HEK293 (cell line): Measurements from ENCODE around the gene RMND5B.
A peak's percentile ranks its signal among the peaks of the same experiment; 100 is the strongest.

ENCODE experiments used
- CTCF ChIA-PET: fragments of 350-600 bp; formaldehyde crosslinking; extraction: SDS; loops from one replicate; lab custom pipeline; 2021; ENCODE audit warnings: antibody characterized with exemption; lab: Yijun Ruan, JAX
- POLR2A ChIA-PET: fragments of 300-600 bp; formaldehyde crosslinking; extraction: SDS; loops from one replicate; lab custom pipeline; 2020; ENCODE audit warnings: antibody characterized with exemption, inconsistent platforms; lab: Yijun Ruan, JAX
- H3K27ac ChIP-seq: fragments of 200-500 bp; sonication (Bioruptor generic); 2 replicates; pipeline ENCODE4 v1.5.1; 2014; ENCODE audit warnings: low read depth, low read length, control low read depth, inconsistent platforms; ENCODE audit errors: extremely low read depth
- H3K36me3 ChIP-seq, 2 experiments: fragments of 200-500 bp in 1 of 2; sonication (Bioruptor generic) in 1 of 2; 1 replicate in 1 of 2; 2 replicates in 1 of 2; pipeline ENCODE4 v1.5.1; 2014 to 2017; ENCODE audit warnings: inconsistent platforms in 2 of 2, low read length in 2 of 2; ENCODE audit not compliant: control insufficient read depth in 2 of 2, insufficient read depth in 1 of 2
- H3K4me1 ChIP-seq: fragments of 200-500 bp; sonication (Bioruptor generic); 2 replicates; pipeline ENCODE4 v1.5.1; 2014; ENCODE audit warnings: mild to moderate bottlenecking, low read length, inconsistent platforms; ENCODE audit not compliant: control insufficient read depth, insufficient read depth
- H3K4me3 ChIP-seq: 2 replicates; pipeline ENCODE4 v1.5.1; 2011; ENCODE audit warnings: low read depth, mild to moderate bottlenecking, control low read depth, low read length, moderate library complexity
- H3K9me3 ChIP-seq: fragments of 200-500 bp; sonication (Bioruptor generic); 2 replicates; pipeline ENCODE4 v1.5.1; 2014; ENCODE audit warnings: low read depth, low read length, inconsistent platforms; ENCODE audit not compliant: control insufficient read depth, insufficient read depth
- FEZF1 ChIP-seq: fragments of 450-650 bp; formaldehyde crosslinking; IDR thresholded peaks from 2 replicates; pipeline ENCODE4 v1.5.1; 2016; ENCODE audit warnings: missing biosample characterization, missing genetic modification characterization
- GLIS1 ChIP-seq: fragments of 450-650 bp; formaldehyde crosslinking; IDR thresholded peaks from 2 replicates; pipeline ENCODE4 v1.5.1; 2016; ENCODE audit warnings: missing biosample characterization, missing genetic modification characterization
- SP2 ChIP-seq: fragments of 450-650 bp; formaldehyde crosslinking; IDR thresholded peaks from 2 replicates; pipeline ENCODE4 v1.5.1; 2016; ENCODE audit warnings: missing biosample characterization, missing genetic modification characterization
- ZEB2 ChIP-seq: fragments of 450-650 bp; formaldehyde crosslinking; IDR thresholded peaks from 2 replicates; pipeline ENCODE4 v1.5.1; 2016; ENCODE audit warnings: missing biosample characterization, missing genetic modification characterization
- ZIC2 ChIP-seq: fragments of 450-650 bp; formaldehyde crosslinking; IDR thresholded peaks from 2 replicates; pipeline ENCODE4 v1.5.1; 2016; ENCODE audit warnings: missing biosample characterization, missing genetic modification characterization
- ZNF2 ChIP-seq: fragments of 450-650 bp; formaldehyde crosslinking; IDR thresholded peaks from 2 replicates; pipeline ENCODE4 v1.5.1; 2016; ENCODE audit warnings: missing biosample characterization, missing genetic modification characterization
- ZNF423 ChIP-seq: fragments of 450-650 bp; formaldehyde crosslinking; IDR thresholded peaks from 2 replicates; pipeline ENCODE4 v1.5.1; 2016; ENCODE audit warnings: missing biosample characterization, missing genetic modification characterization
- ZNF610 ChIP-seq: fragments of 450-650 bp; formaldehyde crosslinking; IDR thresholded peaks from 2 replicates; pipeline ENCODE4 v1.5.1; 2016; ENCODE audit warnings: missing biosample characterization, missing genetic modification characterization, borderline replicate concordance
- ZNF623 ChIP-seq: fragments of 450-650 bp; formaldehyde crosslinking; IDR thresholded peaks from 2 replicates; pipeline ENCODE4 v1.5.1; 2016; ENCODE audit warnings: missing biosample characterization, missing genetic modification characterization
- ZNF701 ChIP-seq: fragments of 450-650 bp; formaldehyde crosslinking; IDR thresholded peaks from 2 replicates; pipeline ENCODE4 v1.5.1; 2016; ENCODE audit warnings: missing biosample characterization, missing genetic modification characterization
- TF ChIP-seq, protein P1 (sequence below): fragments of 450-650 bp; formaldehyde crosslinking; IDR thresholded peaks from 2 replicates; pipeline ENCODE4 v1.5.1; 2016; ENCODE audit warnings: missing biosample characterization, missing genetic modification characterization
- TF ChIP-seq, protein P2 (sequence below): fragments of 450-650 bp; formaldehyde crosslinking; IDR thresholded peaks from 2 replicates; pipeline ENCODE4 v1.5.1; 2016; ENCODE audit warnings: missing biosample characterization, missing genetic modification characterization
- TF ChIP-seq, protein P3 (sequence below): fragments of 450-650 bp; IDR thresholded peaks from 2 replicates; pipeline ENCODE4 v1.5.1; 2018; ENCODE audit warnings: missing biosample characterization, mild to moderate bottlenecking, missing genetic modification characterization
- TF ChIP-seq, protein P4 (sequence below): fragments of 450-650 bp; formaldehyde crosslinking; IDR thresholded peaks from 2 replicates; pipeline ENCODE4 v1.5.1; 2016; ENCODE audit warnings: missing biosample characterization, missing genetic modification characterization
- TF ChIP-seq, protein P5 (sequence below): fragments of 450-650 bp; formaldehyde crosslinking; IDR thresholded peaks from 2 replicates; pipeline ENCODE4 v1.5.1; 2016; ENCODE audit warnings: missing biosample characterization, missing genetic modification characterization

Gene RMND5B

GRCh38 chr5:178143246-178143645 is 12.4 kb downstream of the RMND5B start (continued):
- TF ChIP-seq, protein P1, sequence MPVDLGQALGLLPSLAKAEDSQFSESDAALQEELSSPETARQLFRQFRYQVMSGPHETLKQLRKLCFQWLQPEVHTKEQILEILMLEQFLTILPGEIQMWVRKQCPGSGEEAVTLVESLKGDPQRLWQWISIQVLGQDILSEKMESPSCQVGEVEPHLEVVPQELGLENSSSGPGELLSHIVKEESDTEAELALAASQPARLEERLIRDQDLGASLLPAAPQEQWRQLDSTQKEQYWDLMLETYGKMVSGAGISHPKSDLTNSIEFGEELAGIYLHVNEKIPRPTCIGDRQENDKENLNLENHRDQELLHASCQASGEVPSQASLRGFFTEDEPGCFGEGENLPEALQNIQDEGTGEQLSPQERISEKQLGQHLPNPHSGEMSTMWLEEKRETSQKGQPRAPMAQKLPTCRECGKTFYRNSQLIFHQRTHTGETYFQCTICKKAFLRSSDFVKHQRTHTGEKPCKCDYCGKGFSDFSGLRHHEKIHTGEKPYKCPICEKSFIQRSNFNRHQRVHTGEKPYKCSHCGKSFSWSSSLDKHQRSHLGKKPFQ, result no peak
- no peak for TF ChIP-seq ZNF610 (tag by site-specific recombination)

DNA sequence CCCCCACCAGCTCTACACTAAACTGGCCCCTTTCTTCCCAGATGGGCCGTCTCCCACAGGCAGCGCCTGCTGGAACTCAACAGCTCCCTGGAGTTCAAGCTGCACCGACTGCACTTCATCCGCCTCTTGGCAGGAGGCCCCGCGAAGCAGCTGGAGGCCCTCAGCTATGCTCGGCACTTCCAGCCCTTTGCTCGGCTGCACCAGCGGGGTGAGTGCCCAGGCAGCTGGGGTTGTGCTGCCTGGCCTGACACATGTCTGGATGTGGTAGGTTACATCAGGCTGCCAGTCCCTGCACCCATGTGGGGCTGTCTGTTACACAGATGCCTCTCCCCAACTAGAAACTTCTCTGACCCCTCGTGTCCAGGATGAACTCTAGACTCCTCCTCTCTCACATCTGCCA is 13.1 kb downstream of the RMND5B start:
- no peaks in the 10 kb centered on the region for H3K4me1 ChIP-seq
- H3K9me3 ChIP-seq, result no peaks in the 10 kb centered on the region
- POLR2A ChIA-PET, result interaction anchor here (1.2 to 2.1 kb wide), 3 partner anchors 10 to 68 kb away, joined by 3 to 8 read pairs (median 3); partner anchors contain the start of gene NHP2
- H3K4me3 ChIP-seq, result no peak overlapping the region
- peaks cover 54 to 87% of the 10 kb centered on the region in 2 experiments for H3K36me3 ChIP-seq
- no peak overlapping the region for H3K27ac ChIP-seq
- CTCF ChIA-PET, result interaction anchor here (0.6 to 13.3 kb wide), 5 partner anchors 22 to 69 kb away, joined by 3 to 204 read pairs (median 3); no protein-coding TSS in a partner anchor
- TF ChIP-seq GLIS1 (tag by site-specific recombination) (peak; percentile 91), FEZF1 (peak; percentile 35; the same call in 1 of the 2 replicates), ZNF423 (peak; percentile 69; the same call in 1 of the 2 replicates), ZIC2 (tag by site-specific recombination) (peak; percentile 100), ZNF701 (tag by site-specific recombination) (no peak), ZNF623 (tag by site-specific recombination) (no peak)
- TF ChIP-seq, protein P2, sequence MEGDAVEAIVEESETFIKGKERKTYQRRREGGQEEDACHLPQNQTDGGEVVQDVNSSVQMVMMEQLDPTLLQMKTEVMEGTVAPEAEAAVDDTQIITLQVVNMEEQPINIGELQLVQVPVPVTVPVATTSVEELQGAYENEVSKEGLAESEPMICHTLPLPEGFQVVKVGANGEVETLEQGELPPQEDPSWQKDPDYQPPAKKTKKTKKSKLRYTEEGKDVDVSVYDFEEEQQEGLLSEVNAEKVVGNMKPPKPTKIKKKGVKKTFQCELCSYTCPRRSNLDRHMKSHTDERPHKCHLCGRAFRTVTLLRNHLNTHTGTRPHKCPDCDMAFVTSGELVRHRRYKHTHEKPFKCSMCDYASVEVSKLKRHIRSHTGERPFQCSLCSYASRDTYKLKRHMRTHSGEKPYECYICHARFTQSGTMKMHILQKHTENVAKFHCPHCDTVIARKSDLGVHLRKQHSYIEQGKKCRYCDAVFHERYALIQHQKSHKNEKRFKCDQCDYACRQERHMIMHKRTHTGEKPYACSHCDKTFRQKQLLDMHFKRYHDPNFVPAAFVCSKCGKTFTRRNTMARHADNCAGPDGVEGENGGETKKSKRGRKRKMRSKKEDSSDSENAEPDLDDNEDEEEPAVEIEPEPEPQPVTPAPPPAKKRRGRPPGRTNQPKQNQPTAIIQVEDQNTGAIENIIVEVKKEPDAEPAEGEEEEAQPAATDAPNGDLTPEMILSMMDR (tag by site-specific recombination), result no peak
- TF ChIP-seq, protein P3, sequence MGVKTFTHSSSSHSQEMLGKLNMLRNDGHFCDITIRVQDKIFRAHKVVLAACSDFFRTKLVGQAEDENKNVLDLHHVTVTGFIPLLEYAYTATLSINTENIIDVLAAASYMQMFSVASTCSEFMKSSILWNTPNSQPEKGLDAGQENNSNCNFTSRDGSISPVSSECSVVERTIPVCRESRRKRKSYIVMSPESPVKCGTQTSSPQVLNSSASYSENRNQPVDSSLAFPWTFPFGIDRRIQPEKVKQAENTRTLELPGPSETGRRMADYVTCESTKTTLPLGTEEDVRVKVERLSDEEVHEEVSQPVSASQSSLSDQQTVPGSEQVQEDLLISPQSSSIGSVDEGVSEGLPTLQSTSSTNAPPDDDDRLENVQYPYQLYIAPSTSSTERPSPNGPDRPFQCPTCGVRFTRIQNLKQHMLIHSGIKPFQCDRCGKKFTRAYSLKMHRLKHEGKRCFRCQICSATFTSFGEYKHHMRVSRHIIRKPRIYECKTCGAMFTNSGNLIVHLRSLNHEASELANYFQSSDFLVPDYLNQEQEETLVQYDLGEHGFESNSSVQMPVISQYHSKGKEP (tag by site-specific recombination), result 0 out of 2 replicates have a peak, but pooled peaks have one; percentile 35

- no peak overlapping the region for H3K27ac ChIP-seq
- ChIA-PET CTCF (interaction anchor here (0.8 to 13.3 kb wide), 10 partner anchors 8 to 75 kb away, joined by 3 to 204 read pairs (median 4); partner anchors contain the start of genes HNRNPAB and NHP2), POLR2A (interaction anchor here (0.5 to 1.0 kb wide), 4 partner anchors 8 to 71 kb away, joined by 3 to 6 read pairs (median 3); partner anchors contain the start of gene HNRNPAB)
- H3K4me3 ChIP-seq, result no peak overlapping the region
- peaks cover 37 to 96% of the 10 kb centered on the region in 2 experiments for H3K36me3 ChIP-seq
- H3K4me1 ChIP-seq, result no peaks in the 10 kb centered on the region
- H3K9me3 ChIP-seq, result no peaks in the 10 kb centered on the region
- TF ChIP-seq SP2 (peak; percentile 43), GLIS1 (tag by site-specific recombination) (peak; percentile 84), ZEB2 (tag by site-specific recombination) (peak; percentile 48; the same call in 1 of the 2 replicates), ZNF2 (tag by site-specific recombination) (peak; percentile 66; the same call in 1 of the 2 replicates)
- TF ChIP-seq, protein P4, sequence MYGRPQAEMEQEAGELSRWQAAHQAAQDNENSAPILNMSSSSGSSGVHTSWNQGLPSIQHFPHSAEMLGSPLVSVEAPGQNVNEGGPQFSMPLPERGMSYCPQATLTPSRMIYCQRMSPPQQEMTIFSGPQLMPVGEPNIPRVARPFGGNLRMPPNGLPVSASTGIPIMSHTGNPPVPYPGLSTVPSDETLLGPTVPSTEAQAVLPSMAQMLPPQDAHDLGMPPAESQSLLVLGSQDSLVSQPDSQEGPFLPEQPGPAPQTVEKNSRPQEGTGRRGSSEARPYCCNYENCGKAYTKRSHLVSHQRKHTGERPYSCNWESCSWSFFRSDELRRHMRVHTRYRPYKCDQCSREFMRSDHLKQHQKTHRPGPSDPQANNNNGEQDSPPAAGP (tag by site-specific recombination), result peak; percentile 38; the same call in 1 of the 2 replicates
- TF ChIP-seq, protein P5, sequence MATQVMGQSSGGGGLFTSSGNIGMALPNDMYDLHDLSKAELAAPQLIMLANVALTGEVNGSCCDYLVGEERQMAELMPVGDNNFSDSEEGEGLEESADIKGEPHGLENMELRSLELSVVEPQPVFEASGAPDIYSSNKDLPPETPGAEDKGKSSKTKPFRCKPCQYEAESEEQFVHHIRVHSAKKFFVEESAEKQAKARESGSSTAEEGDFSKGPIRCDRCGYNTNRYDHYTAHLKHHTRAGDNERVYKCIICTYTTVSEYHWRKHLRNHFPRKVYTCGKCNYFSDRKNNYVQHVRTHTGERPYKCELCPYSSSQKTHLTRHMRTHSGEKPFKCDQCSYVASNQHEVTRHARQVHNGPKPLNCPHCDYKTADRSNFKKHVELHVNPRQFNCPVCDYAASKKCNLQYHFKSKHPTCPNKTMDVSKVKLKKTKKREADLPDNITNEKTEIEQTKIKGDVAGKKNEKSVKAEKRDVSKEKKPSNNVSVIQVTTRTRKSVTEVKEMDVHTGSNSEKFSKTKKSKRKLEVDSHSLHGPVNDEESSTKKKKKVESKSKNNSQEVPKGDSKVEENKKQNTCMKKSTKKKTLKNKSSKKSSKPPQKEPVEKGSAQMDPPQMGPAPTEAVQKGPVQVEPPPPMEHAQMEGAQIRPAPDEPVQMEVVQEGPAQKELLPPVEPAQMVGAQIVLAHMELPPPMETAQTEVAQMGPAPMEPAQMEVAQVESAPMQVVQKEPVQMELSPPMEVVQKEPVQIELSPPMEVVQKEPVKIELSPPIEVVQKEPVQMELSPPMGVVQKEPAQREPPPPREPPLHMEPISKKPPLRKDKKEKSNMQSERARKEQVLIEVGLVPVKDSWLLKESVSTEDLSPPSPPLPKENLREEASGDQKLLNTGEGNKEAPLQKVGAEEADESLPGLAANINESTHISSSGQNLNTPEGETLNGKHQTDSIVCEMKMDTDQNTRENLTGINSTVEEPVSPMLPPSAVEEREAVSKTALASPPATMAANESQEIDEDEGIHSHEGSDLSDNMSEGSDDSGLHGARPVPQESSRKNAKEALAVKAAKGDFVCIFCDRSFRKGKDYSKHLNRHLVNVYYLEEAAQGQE, result peak; percentile 50
- TF ChIP-seq, protein P2 (tag by site-specific recombination), result peak; percentile 69
Observed at GRCh38 chr5:178145965-178146820, 15.4 kb downstream of the RMND5B start.
